ENCODE results near the gene PTPRR. TPM values are rescaled to one million over a fixed set of nuclear protein-coding genes. Genes with fewer than 3 reads are reported as not detected.
A peak's percentile ranks its signal among the peaks of the same experiment; 100 is the strongest.

Gene PTPRR
- total and polyA plus RNA-seq, 10 donors, result 0.41 to 2.7 (median 1.5) TPM

DNA sequence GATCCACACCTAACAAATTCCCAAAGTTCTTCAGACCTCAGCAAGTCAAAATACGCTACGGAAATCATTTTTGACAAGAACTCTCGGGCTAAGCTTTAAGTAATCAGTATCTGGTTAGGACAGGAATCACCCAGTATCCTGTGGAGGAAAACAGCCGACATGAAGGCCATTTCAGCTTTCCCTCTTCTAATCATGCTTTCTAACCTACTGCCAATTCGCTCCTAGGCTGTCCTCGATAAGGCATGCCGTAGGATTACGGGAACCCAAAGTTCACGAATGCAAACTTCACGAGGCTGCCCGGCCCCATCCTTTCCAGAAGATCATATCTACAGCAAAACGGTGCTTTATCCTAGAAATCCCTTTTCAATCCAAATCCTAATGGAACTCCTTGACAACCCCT is 201.5 kb downstream of the PTPRR start:
- H3K27ac ChIP-seq, result peak overlapping the region in 7 of 8 donors; percentile 53 to 79 (median 74)
- no peak overlapping the region for H3K4me3 ChIP-seq
- H3K9me3 ChIP-seq, result no peaks in the 10 kb centered on the region
- peaks cover 0 to 49% (median 18%) of the 10 kb centered on the region in 6 donors for H3K4me1 ChIP-seq
- TF ChIP-seq POLR2A (IDR thresholded peaks at IDR 0.05) (no peak), POLR2AphosphoS5 (IDR thresholded peaks at IDR 0.05) (peak in 1 of 3 donors; percentile 71)
- TF ChIP-seq, protein P1, sequence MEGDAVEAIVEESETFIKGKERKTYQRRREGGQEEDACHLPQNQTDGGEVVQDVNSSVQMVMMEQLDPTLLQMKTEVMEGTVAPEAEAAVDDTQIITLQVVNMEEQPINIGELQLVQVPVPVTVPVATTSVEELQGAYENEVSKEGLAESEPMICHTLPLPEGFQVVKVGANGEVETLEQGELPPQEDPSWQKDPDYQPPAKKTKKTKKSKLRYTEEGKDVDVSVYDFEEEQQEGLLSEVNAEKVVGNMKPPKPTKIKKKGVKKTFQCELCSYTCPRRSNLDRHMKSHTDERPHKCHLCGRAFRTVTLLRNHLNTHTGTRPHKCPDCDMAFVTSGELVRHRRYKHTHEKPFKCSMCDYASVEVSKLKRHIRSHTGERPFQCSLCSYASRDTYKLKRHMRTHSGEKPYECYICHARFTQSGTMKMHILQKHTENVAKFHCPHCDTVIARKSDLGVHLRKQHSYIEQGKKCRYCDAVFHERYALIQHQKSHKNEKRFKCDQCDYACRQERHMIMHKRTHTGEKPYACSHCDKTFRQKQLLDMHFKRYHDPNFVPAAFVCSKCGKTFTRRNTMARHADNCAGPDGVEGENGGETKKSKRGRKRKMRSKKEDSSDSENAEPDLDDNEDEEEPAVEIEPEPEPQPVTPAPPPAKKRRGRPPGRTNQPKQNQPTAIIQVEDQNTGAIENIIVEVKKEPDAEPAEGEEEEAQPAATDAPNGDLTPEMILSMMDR (IDR thresholded peaks at IDR 0.05 in 8 of 11, conservative IDR thresholded peaks at IDR 0.05 in 3 of 11), result no peak
- intact Hi-C loops (cut with DNase I; ENCODE audit: low total_unique reads), result no loop called here
- no peak for DNase-seq
- H3K27me3 ChIP-seq (replicated peaks in 1 of 7), result peaks cover 0 to 7% (median 0%) of the 10 kb centered on the region in 7 donors
- H3K36me3 ChIP-seq, result no peaks in the 10 kb centered on the region
- WGBS, 5 donors, result 53 to 74% (median 59%) methylated on average over 12 of the region's 12 CpGs

DNA sequence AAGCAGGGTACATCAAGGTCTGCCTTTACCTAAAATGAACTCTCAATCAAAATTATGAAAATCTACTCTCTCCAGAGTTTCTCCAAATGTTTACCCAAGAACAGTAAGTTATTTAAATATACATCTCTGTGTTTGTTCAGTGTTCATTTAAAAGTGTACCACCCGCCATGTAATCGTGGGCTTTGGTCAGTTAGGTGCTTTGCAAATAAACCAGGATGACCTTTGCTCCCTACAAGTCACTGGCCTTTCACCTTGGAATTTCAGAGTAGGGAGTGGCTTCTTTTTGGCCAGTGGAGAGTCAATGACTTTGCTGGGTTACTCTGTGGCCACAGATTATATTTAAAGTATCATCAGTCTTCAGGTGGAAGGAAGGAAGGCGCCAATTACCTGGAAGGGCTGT is 208.7 kb downstream of the PTPRR start:
- 59 to 92% (median 87%) methylated on average over 3 of the region's 3 CpGs for WGBS, 5 donors
- TF ChIP-seq, protein P1 (IDR thresholded peaks at IDR 0.05 in 8 of 11, conservative IDR thresholded peaks at IDR 0.05 in 3 of 11), result no peak
- TF ChIP-seq POLR2AphosphoS5 (IDR thresholded peaks at IDR 0.05) (no peak), POLR2A (IDR thresholded peaks at IDR 0.05) (no peak)
- intact Hi-C loops (cut with DNase I; ENCODE audit: low total_unique reads), result no loop called here

DNA sequence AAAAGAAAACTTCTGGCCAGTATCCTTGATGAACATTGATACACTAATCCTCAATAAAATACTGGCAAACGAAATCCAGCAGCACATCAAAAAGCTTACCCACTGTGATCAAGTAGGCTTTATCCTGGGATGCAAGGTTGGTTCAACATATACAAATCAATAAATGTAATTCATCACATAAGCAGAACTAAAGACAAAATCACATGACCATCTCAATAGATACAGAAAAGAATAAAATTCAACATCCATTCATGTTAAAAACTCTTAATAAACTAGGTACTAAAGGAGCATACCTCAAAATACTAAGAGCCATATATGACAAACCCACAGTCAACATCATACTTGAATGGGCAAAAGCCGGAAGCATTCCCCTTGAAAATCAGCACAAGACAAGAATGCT is 211.5 kb downstream of the PTPRR start:
- no peak for DNase-seq
- intact Hi-C loops (cut with DNase I; ENCODE audit: low total_unique reads), result no loop called here
- Histone ChIP-seq H3K27me3 (replicated peaks in 1 of 7) (no peaks in the 10 kb centered on the region), H3K4me1 (peaks cover 0 to 4% (median 0%) of the 10 kb centered on the region in 6 donors), H3K36me3 (no peaks in the 10 kb centered on the region), H3K9me3 (no peaks in the 10 kb centered on the region), H3K4me3 (no peak overlapping the region), H3K27ac (no peak overlapping the region)
- 67 to 84% (median 74%) methylated on average over 2 of the region's 2 CpGs for WGBS, 5 donors
- TF ChIP-seq, protein P1 (IDR thresholded peaks at IDR 0.05 in 8 of 11, conservative IDR thresholded peaks at IDR 0.05 in 3 of 11), result no peak
- TF ChIP-seq POLR2A (IDR thresholded peaks at IDR 0.05), result no peak
- TF ChIP-seq POLR2AphosphoS5 (IDR thresholded peaks at IDR 0.05), result no peak

More for the DNA sequence above, 208.7 kb downstream of the PTPRR start:
- no peak overlapping the region for H3K4me3 ChIP-seq
- no peak for DNase-seq
- H3K36me3 ChIP-seq, result no peaks in the 10 kb centered on the region
- H3K27me3 ChIP-seq (replicated peaks in 1 of 7), result peaks cover 0 to 5% (median 0%) of the 10 kb centered on the region in 7 donors
- no peaks in the 10 kb centered on the region for H3K9me3 ChIP-seq
- H3K27ac ChIP-seq, result no peak overlapping the region
- H3K4me1 ChIP-seq, result no peaks in the 10 kb centered on the region

DNA sequence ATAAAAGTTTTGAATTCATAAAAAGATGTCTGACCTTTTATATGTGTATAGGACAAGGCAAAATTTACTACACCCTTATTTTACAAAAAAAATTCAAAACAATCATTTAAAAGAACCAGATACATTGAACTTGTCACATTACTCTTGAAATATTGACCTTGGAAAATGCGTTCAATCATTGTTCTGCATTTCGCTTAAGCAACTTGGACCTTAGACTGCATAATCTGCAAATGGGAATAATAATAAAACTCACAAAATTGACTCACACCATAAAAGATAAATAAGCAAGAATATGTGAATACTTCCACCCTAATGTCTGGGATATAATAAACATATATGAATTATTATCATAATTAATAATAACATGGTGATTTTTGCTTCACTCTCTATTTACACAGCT is 213.9 kb downstream of the PTPRR start:
- peak overlapping the region in 2 of 8 donors; percentile 56 to 66 for H3K27ac ChIP-seq
- no peak for TF ChIP-seq POLR2AphosphoS5 (IDR thresholded peaks at IDR 0.05)
- TF ChIP-seq POLR2A (IDR thresholded peaks at IDR 0.05), result no peak
- TF ChIP-seq, protein P1 (IDR thresholded peaks at IDR 0.05 in 8 of 11, conservative IDR thresholded peaks at IDR 0.05 in 3 of 11), result no peak
- no peak for DNase-seq
- 65 to 87% (median 75%) methylated on average over 2 of the region's 2 CpGs for WGBS, 5 donors
- peaks cover 0 to 4% (median 0%) of the 10 kb centered on the region in 6 donors for H3K4me1 ChIP-seq
- no peaks in the 10 kb centered on the region for H3K36me3 ChIP-seq
- no peak overlapping the region for H3K4me3 ChIP-seq
- intact Hi-C loops (cut with DNase I; ENCODE audit: low total_unique reads), result no loop called here
- H3K27me3 ChIP-seq (replicated peaks in 1 of 7), result no peaks in the 10 kb centered on the region
- H3K9me3 ChIP-seq, result no peaks in the 10 kb centered on the region
